Nephron (organoid): ENCODE results near the gene SEMA3E.

Source experiments
- H3K27ac Mint-ChIP-seq, 3 experiments: 2 replicates each; pipeline ENCODE4 v1.8.0; 2020; ENCODE audit warnings: mixed read lengths in 3 of 3, mild to moderate bottlenecking in 2 of 3, moderate library complexity in 1 of 3
- H3K27me3 Mint-ChIP-seq: 2 replicates; pipeline ENCODE4 v1.8.0; 2021; ENCODE audit warnings: low read depth, mild to moderate bottlenecking, moderate library complexity, mixed read lengths
- H3K36me3 Mint-ChIP-seq: 2 replicates; pipeline ENCODE4 v1.8.0; 2020; ENCODE audit warnings: low read depth, mixed read lengths
- H3K4me1 Mint-ChIP-seq: 2 replicates; pipeline ENCODE4 v1.8.0; 2020; ENCODE audit warnings: mixed read lengths
- H3K4me3 Mint-ChIP-seq, 3 experiments: 2 replicates each; pipeline ENCODE4 v1.8.0; 2020; ENCODE audit warnings: mild to moderate bottlenecking in 3 of 3, mixed read lengths in 3 of 3, moderate library complexity in 2 of 3
- H3K9me3 Mint-ChIP-seq: 2 replicates; pipeline ENCODE4 v1.8.0; 2020; ENCODE audit warnings: mixed read lengths
- CTCF ChIP-seq, 3 experiments: fragments of 200-600 bp; sonication (generic); IDR thresholded peaks; one replicate each; pipeline ENCODE4 v1.5.0; 2021; ENCODE audit warnings: antibody characterized with exemption in 3 of 3; ENCODE audit not compliant: unreplicated experiment in 3 of 3

The SEMA3E gene

DNA sequence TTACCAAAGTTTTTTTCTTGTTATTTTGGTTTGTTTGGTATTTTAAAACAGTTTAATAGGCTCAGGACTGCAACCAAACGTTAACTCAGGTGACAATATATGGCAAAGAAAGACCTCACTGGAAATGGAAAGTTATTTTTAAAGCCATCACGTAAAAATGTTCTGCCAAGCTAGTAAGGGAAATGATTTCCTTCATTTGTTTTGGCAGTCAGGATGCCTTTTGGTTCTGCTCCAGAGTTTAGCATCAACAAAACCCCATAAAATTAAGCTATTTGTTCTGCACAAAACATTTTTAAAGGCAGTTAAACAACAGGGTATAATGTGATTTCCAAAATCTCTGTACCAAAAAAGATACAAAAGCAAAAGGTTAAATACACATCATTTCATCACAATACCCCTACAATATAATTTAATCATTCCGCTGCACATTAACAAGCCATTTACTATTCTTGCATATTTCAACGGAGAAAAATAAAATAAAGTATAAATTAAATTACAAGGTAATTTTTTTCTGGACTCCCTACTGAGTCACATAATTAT lies 172.4 kb downstream of the SEMA3E start:
- no peak overlapping the region for H3K27ac Mint-ChIP-seq
- TF ChIP-seq CTCF (IDR thresholded peaks at IDR 0.05; ENCODE audit: unreplicated experiment in 3 of 3) = no peak
- no peaks in the 10 kb centered on the region for H3K36me3 Mint-ChIP-seq
- no peak overlapping the region for H3K4me3 Mint-ChIP-seq
- H3K27me3 Mint-ChIP-seq = no peaks in the 10 kb centered on the region
- H3K4me1 Mint-ChIP-seq = no peaks in the 10 kb centered on the region
- no peaks in the 10 kb centered on the region for H3K9me3 Mint-ChIP-seq

DNA sequence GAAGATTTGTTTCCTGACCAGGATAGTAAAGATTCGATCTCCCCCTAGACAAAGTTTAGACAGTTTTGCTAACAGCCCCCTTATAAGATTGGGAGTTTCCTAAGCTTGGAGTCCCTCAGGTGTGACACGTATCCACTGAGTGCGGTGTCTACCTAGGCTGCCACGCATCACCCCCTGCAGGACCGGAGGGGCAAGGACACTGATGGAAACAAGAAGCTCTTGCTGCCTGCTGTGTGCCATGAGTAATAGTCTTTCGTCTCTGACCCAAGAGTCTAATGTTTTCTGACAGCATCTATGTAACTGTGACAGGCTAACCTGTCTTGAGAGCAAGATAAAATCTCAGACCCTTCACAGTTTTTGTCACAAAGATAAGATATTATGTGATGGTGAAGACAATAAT lies 173.5 kb downstream of the SEMA3E start:
- no peak overlapping the region for H3K4me3 Mint-ChIP-seq
- no peaks in the 10 kb centered on the region for H3K4me1 Mint-ChIP-seq
- no peak overlapping the region for H3K27ac Mint-ChIP-seq
- no peak for TF ChIP-seq CTCF (IDR thresholded peaks at IDR 0.05; ENCODE audit: unreplicated experiment in 3 of 3)
- no peaks in the 10 kb centered on the region for H3K9me3 Mint-ChIP-seq
- H3K36me3 Mint-ChIP-seq = no peaks in the 10 kb centered on the region
- no peaks in the 10 kb centered on the region for H3K27me3 Mint-ChIP-seq

DNA sequence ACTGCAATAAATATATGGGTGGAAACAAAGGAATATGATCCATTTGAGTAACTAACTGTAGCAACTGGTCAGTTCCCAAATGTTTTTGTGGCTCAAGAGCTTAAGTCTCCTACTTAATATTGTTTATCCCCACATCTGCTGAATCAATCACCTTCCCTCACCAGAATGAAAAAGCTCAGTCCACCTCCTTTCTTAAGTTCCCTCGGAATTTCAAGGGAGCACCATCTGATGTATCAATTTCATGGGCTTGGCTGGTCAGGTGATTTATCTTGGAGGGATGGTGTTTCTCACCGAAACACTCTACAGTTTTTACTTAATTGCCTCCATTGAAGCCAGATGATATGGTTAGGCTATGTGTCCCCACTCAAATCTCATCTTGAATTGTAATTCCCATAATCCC lies 176.6 kb downstream of the SEMA3E start:
- no peak overlapping the region for H3K27ac Mint-ChIP-seq
- no peaks in the 10 kb centered on the region for H3K9me3 Mint-ChIP-seq
- H3K36me3 Mint-ChIP-seq = no peaks in the 10 kb centered on the region
- H3K27me3 Mint-ChIP-seq = no peaks in the 10 kb centered on the region
- H3K4me1 Mint-ChIP-seq = no peaks in the 10 kb centered on the region
- no peak for TF ChIP-seq CTCF (IDR thresholded peaks at IDR 0.05; ENCODE audit: unreplicated experiment in 3 of 3)
- H3K4me3 Mint-ChIP-seq = no peak overlapping the region

DNA sequence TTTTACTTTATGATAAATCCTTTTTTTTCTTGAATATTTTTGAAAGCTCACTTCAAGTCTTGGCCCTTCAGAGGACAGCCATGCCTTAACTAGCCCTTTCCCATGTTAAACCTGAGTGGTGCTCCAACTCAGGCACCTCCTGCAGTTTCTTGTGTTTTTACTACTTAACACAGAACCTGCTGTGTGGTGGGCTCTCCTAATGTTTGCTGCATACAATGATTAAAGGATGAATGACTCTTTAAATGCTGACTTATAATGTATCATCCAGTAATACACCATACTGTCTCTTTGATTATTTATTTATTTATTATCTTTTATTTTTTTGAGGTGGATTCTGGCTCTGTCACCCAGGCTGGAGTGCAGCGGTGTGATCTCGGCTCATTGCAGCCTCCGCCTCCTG lies 179.4 kb downstream of the SEMA3E start:
- Mint-ChIP-seq H3K27ac (no peak overlapping the region), H3K4me3 (no peak overlapping the region), H3K27me3 (peaks cover 3% of the 10 kb centered on the region), H3K36me3 (no peaks in the 10 kb centered on the region), H3K9me3 (no peaks in the 10 kb centered on the region), H3K4me1 (no peaks in the 10 kb centered on the region)
- TF ChIP-seq CTCF (IDR thresholded peaks at IDR 0.05; ENCODE audit: unreplicated experiment in 3 of 3) = no peak

DNA sequence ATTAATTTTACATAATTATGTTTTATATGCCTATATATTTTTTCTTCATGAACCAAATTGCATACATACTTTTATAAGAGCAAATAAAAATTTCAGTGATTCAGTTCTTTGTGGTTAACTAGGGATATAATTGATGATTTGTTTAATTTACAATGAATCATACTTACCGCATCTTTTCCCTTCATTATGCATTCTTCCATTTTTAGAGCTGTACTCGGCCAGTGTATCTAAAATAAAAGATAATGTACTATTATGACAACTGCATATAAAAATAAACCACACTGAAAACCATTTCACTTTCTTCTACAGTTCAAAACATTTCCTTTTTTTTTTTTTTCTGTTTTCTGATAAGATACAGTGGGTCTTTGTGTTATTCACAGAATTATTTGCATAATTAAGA lies 179.9 kb downstream of the SEMA3E start:
- no peaks in the 10 kb centered on the region for H3K9me3 Mint-ChIP-seq
- H3K27me3 Mint-ChIP-seq = peaks cover 7% of the 10 kb centered on the region
- TF ChIP-seq CTCF (IDR thresholded peaks at IDR 0.05; ENCODE audit: unreplicated experiment in 3 of 3) = no peak

DNA sequence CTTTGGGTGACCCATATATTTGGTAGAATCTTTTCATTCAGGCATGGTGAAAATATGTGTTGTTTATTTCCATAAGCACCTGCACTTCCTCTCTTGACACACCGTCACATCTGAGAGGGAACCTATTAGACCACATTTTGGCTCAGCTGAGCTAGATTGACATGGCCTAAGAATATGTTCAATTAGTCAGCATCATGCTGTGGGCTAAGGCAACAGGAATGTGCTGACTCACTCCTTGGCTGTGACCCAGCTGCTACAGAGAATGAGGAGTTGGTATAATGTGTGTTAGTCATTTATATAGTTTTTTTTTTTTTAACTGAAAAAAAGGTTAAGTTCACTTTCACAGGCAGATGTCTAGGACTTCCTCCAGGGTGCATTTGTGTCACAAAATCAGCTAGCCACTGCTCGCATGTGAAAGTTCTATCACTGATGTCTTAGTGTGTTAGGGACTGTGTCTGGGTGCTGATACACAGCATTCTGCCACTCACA lies 180.6 kb downstream of the SEMA3E start:
- Mint-ChIP-seq H3K27ac (peak overlapping the region in 1 of 3 experiments; percentile 41), H3K9me3 (no peaks in the 10 kb centered on the region), H3K4me3 (no peak overlapping the region), H3K36me3 (no peaks in the 10 kb centered on the region), H3K4me1 (no peaks in the 10 kb centered on the region), H3K27me3 (peaks cover 7% of the 10 kb centered on the region)
- no peak for TF ChIP-seq CTCF (IDR thresholded peaks at IDR 0.05; ENCODE audit: unreplicated experiment in 3 of 3)

More for the DNA sequence above, 179.9 kb downstream of the SEMA3E start:
- Mint-ChIP-seq H3K36me3 (no peaks in the 10 kb centered on the region), H3K27ac (no peak overlapping the region), H3K4me1 (no peaks in the 10 kb centered on the region), H3K4me3 (no peak overlapping the region)
